Measurements from ENCODE around the gene SLC25A23.

Gene SLC25A23

DNA sequence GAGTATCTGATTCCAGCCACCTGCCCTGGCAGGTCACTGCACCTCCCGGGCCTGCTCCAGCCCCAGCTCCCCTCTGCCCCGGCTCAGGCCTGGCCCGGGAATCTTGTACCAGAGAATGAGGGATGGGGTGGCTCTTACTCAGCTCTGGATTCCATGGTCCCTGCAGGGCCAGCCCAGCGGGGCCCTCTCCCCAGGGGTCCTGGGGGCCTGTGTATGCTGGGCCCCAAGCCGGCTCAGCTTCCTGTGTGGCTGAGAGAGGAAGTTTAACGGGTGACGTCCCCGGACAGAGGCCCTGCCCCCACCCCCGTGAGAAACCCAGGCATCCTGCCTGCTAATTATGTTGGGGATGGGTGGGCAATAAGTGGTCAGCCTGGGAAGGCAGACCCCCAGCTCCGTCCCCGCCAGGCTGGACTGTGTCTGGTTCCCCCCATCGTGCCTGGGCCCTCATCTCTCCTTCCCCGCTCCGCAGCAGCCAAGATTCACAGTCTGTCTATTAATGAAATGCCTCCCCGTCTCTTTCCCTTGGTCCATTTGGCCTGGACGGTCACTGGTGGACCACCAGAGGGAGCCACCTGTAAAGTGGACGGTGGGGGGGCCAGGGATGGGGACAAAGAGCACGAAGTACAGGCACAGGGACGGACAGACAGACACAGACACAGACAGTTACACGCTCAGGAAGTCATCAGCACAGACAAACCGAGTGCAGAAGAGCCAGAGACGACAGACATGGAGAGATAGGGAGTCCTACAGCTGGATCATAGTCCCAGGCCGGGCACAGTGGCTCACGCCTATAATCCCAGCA, 22.1 kb upstream of the SLC25A23 start, which contains the start of gene DENND1C:
Gene DENND1C (minus strand): TSS at position 247 of the 802 bp plus-strand sequence. CDS start 92 bp downstream, at position 155.
- DNase-seq, result peak; percentile 81

- no peak for DNase-seq
Measured at GRCh38 chr19:6480848-6481415, 21.3 kb upstream of the SLC25A23 start.

DNA sequence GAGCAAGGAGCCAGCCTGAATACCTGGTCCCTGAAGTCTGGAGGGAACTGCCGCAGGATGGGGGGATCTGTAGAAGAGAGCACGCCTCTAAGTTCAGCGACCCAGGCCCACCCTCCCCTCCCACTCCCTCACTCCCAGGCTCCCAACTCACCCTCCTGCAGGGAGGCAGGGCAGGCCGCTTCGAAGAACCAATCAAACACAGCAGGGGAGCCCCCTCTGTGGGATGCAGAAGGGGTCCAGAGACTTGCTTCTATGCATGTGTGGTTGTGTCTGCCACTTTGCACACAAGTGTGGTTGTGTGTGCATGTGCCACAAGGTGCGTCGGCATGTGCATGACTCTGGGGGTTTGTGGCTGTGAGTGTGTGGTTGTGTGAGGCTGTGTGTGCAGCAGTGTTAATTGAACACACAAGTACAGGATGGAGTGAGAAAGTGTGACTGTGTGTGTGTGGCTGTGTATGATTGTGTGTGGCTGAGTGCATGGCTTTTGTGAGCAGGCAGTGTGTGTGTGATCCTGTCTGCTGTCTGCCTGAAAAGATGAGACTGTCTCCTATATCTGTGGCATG, 20.3 kb upstream of the SLC25A23 start:
- DNase-seq, result no peak

DNA sequence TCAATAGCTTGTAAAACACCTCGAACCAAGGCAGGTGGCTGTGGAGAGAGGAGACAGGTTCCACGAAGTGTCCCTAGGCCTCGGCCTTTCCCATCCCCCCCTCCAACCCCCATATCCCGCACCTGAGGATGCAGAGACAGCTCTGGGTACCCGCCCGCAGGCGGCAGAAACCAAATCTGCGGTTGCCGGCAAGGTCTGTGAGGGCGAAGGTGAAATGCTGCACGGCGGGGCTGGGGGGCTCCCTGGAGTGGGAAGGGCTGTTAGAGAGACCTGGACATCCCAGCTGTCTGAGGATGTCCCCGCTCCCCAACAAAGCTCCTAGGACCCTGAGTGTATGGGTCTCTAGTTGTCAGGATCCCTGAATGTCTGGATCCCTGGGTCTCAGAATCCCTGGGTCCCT, 19.2 kb upstream of the SLC25A23 start:
- DNase-seq, result no peak

DNA sequence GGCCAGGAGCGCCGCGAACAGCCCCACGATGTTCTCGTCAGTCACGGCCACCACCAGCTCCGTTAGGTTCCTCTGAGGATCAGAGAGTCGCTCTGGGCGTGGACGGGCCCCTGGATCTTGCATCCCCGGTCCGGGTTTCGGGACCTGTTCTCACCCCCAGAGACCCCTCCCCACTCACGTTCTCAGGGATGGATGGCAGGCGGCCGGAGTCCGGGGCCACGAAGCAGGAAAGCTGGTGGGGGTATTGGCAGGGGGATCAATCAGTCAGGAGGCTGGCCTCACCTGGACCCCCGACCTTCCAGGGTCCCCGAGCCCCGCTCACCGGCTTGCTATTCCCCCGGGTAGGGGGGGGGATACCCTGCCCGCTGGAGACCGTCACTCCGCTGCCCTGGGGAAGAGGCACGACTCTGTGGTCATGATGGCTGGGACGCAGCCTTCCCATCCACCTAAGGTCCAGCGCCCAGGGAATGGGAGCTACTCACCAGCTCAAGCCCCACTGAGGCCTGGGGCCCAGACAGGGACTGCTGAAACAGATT, 17.4 kb upstream of the SLC25A23 start:
- no peak for DNase-seq

GRCh38 chr19:6476155-6476895, 16.7 kb upstream of the SLC25A23 start:
- DNase-seq, result peak; percentile 93

- DNase-seq, result no peak
Measured at GRCh38 chr19:6475321-6476108, 15.9 kb upstream of the SLC25A23 start.

- DNase-seq, result no peak
Measured at GRCh38 chr19:6473647-6474046, 14.1 kb upstream of the SLC25A23 start.

DNA sequence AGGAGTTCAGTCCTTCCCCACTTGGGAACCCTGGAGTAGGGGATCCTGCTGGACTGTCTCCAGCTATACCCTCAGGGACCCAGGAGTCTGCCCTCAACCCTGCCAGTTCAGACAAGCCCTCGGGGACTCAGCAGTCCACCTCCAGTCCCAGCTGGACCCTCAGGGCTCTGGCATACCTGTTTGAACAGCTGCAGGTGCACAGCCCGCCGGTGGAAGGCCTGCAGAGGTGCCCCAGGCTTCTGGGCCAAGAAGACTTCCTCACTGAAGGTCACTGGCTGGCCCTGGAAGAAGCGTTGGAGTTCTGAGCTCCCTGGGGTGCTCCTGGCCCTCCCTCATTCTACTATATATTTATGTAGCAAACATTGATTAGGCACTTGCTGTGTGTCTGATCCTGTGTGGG, 13.1 kb upstream of the SLC25A23 start:
- no peak for DNase-seq

DNA sequence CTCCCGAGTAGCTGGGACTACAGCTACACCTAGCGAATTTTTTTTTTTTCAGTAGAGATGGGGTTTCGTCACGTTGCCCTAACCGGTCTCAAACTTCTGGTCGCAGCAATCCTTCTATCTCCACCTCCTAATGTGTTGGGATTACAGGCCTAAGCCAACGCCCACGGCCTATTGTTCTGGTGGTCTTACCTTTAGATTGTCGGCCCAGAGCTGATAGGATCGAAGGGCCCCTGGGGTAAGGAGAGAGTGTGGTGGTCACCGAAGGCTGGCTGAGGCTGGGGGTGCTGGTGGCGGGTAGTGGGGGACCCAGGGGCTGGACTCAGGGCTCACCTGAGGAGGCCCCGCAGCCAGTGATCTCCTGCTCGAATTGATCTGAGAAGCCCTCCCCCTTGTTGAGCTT, 11.5 kb upstream of the SLC25A23 start:
- no peak for DNase-seq

- DNase-seq, result no peak
Measured at GRCh38 chr19:6470173-6470572, 10.6 kb upstream of the SLC25A23 start.

DNA sequence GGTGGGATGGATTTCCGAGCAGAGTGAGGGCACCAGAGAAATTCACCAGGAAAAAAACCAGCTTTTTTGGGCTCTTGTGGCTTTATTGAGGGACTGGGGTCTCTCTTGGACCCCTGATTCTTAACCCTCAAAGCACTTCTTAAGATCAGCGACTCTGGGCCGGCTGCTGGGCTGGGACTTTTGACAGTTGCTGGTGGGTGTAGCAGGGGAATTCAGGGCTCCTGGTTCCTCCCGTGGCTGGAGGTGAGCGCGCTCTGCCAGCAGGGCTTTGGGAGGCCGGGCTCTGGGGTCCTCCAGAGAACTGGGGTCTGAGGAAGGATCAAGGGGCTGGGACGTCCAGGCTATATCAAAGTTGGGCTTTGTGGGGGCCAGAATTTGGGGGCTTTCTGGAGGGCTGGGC, 7.8 kb upstream of the SLC25A23 start:
- DNase-seq, result no peak

DNA sequence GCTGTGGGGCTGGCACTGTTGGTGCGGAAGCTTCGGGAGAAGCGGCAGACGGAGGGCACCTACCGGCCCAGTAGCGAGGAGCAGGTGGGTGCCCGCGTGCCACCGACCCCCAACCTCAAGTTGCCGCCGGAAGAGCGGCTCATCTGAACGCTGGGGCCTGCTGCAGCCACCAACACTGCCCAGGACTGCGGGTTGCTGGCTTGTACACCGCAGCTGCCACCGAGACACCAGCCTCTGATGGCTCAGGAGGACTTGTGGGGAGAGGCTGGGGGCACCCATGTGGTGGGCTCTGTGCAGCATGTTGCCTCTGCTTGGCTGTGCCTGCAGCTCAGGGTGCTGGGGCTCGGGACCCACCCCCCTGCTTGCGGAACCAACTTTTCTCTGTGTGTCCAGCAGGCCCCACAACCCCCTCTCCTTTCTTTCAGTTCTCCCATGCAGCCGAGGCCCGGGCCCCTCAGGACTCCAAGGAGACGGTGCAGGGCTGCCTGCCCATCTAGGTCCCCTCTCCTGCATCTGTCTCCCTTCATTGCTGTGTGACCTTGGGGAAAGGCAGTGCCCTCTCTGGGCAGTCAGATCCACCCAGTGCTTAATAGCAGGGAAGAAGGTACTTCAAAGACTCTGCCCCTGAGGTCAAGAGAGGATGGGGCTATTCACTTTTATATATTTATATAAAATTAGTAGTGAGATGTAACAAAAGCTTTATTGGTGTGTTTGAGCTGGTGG, 7.1 kb upstream of the SLC25A23 start:
- no peak for DNase-seq

- DNase-seq, result no peak
Measured at GRCh38 chr19:6465663-6466062, 6.1 kb upstream of the SLC25A23 start.

DNA sequence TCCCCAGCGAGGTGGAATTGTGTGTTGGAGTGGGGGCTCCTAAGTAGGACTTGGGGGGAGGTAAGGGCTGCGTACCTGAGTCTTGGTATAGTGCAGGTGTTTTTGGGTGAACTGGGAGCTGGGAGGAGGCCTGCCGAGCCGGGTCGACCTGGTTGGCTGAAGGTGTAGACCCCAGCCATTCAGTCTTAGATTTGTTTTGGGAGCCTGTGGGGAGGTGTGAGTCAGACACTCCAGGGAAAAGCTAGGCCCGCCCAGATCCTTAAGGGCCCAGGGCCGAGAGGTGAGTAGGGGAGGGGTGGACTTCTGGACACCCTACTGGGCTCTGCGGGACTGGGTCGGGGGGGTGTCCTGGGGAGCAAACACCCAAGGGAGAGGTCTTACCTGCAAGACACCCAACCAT, 5.4 kb upstream of the SLC25A23 start:
- DNase-seq, result no peak

GRCh38 chr19:6464070-6464873, 4.7 kb upstream of the SLC25A23 start, which contains the start of gene CRB3:
Gene CRB3 (plus strand): TSS chr19:6464271. CDS start chr19:6464702, 431 bp downstream.
- DNase-seq, result no peak

DNA sequence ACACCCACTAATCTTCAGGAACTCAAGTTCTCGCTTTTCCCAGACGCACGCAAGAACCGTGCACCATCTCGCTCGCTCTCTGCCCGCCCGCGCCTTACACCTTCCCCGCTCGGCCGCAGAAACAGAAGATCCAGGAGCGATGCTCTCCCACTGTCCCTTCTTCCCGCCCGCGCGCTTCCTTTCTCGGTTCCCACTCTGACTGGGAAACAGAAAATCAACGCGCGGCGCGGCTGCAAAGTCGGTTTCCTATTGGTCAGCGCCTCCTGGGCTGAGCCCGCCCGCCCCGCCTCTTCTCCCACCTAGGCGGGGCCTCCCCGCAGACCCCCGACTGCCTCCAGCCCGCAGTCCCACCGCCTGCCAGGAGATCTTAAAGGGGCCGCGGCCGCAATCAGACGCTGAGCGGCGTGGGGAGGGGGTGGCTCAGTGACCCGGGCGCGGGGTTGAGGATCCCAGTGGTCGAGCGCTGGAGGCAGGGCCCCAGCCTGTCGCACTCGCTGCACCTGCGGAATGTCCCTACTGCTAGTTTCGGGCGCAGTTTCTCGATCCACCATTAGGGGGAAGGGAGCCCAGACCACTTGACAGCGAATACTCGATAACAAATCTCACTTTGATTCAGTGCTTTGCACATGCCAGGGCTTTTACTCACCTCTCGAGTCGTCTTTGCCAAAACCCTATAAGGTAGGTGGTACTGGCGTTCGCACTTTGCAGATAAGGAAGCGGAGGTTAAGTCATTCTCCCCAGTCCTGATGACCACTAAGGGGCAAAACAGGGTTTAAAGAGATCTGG, 700 bp upstream of the SLC25A23 start:
- DNase-seq, result peak; percentile 97

DNA sequence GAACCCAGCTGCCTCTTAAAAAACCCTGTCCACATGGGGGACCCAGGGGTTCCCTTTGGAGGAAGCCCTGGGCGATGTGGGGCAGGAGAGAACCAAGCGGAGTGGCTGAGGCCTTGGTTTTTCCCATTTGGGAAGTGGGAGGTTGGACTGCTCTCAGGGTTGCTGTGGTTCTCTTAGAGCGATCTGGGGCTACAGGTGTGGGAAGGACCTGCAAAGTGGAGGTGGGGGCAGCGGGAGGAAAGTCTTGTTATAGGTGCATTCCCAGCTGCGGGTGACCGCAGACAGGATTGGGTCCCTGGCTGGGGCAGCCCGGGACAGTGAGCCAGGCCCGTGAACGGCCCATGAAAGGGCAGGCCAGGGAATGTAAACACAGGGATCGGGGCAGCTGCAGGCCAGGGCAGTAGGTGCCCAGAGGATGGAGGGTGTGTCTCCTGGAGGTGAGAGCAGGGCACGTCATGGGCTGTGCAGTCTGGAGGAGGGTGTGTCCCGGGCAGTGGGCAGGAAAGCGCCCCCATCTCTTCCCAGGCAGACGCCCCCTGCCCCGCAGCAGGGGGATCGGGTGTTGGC, 814 bp downstream of the SLC25A23 start:
- DNase-seq, result no peak

DNA sequence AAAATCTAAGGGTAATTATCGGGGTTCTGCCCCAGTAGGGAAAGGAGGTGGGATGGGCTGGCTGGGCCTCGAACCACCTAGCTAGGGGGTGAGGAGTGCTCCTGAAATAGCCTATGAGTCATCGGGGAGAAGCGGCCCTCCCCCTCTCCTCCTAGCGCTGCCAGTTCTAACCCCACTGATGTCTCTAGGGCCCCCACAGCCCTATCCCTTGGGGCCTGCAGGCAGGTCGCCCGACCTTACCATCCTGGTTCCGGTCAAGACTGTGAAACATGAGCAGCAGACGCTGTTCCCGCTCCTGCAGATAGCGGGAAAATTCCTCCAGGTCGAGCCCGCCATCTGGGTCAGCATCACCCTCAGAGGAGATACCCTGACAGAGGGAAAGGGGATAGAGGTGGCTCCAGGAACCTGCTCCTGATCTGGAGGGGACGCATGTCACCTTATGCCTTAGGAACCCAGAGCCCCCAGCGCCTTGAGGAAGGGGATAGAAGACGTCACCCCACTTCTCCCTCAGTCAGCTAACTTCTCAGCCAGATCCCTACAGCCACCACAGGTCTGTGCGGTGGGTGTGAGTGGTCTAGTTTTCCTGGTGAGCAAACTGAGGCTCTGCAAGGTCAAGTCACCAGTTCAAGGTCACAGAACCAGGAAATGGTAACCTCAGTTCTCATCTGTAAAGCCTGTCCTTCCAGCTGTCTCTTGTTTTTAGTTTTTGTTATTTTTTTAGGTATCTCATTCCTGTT, 1.5 kb downstream of the SLC25A23 start:
- DNase-seq, result no peak

All from activated CD8-positive, alpha-beta memory T cell treated with anti-CD3 and anti-CD28 coated beads, Interleukin-2, amount 50 U/mL, for 48 hours (primary cell).